WI38 (cell line): ENCODE data around the gene CSH2.

Experiments used
- H3K4me3 ChIP-seq: 2 replicates; pipeline ENCODE4 v1.5.1; 2011; ENCODE audit warnings: low read depth, mild to moderate bottlenecking, control low read depth, low read length
- CTCF ChIP-seq: IDR thresholded peaks from 2 replicates; pipeline ENCODE4 v1.5.1; 2012; ENCODE audit warnings: low read depth, mild to moderate bottlenecking, control low read depth, low read length

The CSH2 gene

GRCh38 chr17:63848834-63849689 lies 24.4 kb downstream of the CSH2 start:
- peak; percentile 18; the same call in 1 of the 2 replicates for TF ChIP-seq CTCF
- H3K4me3 ChIP-seq: no peak overlapping the region

GRCh38 chr17:63847525-63848249 lies 25.8 kb downstream of the CSH2 start:
- no peak overlapping the region for H3K4me3 ChIP-seq
- TF ChIP-seq CTCF: no peak

GRCh38 chr17:63845509-63845908 lies 28.0 kb downstream of the CSH2 start:
- no peak overlapping the region for H3K4me3 ChIP-seq
- no peak for TF ChIP-seq CTCF

- no peak overlapping the region for H3K4me3 ChIP-seq
These were observed 29.4 kb downstream of the CSH2 start for GRCh38 chr17:63843910-63844677.

GRCh38 chr17:63843387-63843888 lies 30.0 kb downstream of the CSH2 start:
- peak overlapping the region; percentile 87 for H3K4me3 ChIP-seq

More at GRCh38 chr17:63843910-63844677, 29.4 kb downstream of the CSH2 start:
- TF ChIP-seq CTCF: no peak

GRCh38 chr17:63842540-63843386 lies 30.7 kb downstream of the CSH2 start, which contains the start of gene SMARCD2:
TSS of gene SMARCD2 (minus strand) at chr17:63842685. CDS start at chr17:63842674, 11 bp downstream.
- TF ChIP-seq CTCF: no peak

More at GRCh38 chr17:63842540-63843386, 30.7 kb downstream of the CSH2 start, which contains the start of gene SMARCD2:
- peak within 1 kb of the TSS; percentile 87 for H3K4me3 ChIP-seq
